HCT116 (cell line): Measurements from ENCODE around the gene IFT57.

Experiments used
- ATF3 ChIP-seq: IDR thresholded peaks from 2 replicates; pipeline ENCODE4 v1.6.1; 2012
- CTCF ChIP-seq, 3 experiments: fragments of 200-600 bp in 1 of 3; sonication (generic) in 1 of 3; IDR thresholded peaks in 2 of 3; conservative IDR thresholded peaks in 1 of 3; 2 replicates each; pipeline ENCODE4 v1.5.1; 2012 to 2017; ENCODE audit warnings: low read depth in 2 of 3, low read length in 2 of 3, antibody characterized with exemption in 1 of 3, borderline replicate concordance in 1 of 3, control low read depth in 1 of 3, mild to moderate bottlenecking in 1 of 3, mixed read lengths in 1 of 3, mixed run types in 1 of 3, moderate library complexity in 1 of 3; ENCODE audit not compliant: insufficient read depth in 1 of 3

DNA sequence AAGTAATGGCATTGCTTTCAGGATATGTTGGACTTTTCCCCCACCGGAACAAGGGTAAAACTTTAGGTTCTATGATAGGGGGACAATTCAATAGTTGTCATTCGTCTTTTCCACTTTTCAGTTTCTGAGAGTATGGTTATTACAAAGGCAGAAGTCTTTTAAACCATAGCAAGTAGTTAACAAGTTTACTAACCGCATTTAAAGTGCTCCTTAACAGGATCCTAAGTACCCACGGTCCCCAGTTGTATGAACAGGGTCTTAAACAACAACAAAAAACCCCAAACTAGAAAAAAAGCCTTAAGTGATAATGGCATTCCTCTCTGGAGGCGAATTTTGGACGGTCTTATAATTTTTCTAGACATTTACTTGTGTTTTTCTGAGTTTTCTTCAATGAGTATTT, 831 bp downstream of the IFT57 start:
- no peak for TF ChIP-seq CTCF (IDR thresholded peaks at IDR 0.05 in 2 of 3, conservative IDR thresholded peaks at IDR 0.05 in 1 of 3; ENCODE audit: borderline replicate concordance in 1 of 3, insufficient read depth in 1 of 3, low read depth in 2 of 3, low read length in 2 of 3)
- no peak for TF ChIP-seq ATF3
